CD4-positive, alpha-beta memory T cell (primary cell): Measurements from ENCODE around the gene LRP1-AS. TPM values are rescaled to one million over a fixed set of nuclear protein-coding genes. Genes with fewer than 3 reads are reported as not detected.

Experiments
- CTCF ChIA-PET: fragments of 350-600 bp; sonication (Branson Sonifier 250); formaldehyde crosslinking; loops from one replicate; lab custom pipeline; 2021; ENCODE audit warnings: inconsistent platforms; ENCODE audit not compliant: partially characterized antibody; lab: Charles Lee
- POLR2A ChIA-PET: fragments of 350-600 bp; sonication (Branson Sonifier 250); formaldehyde crosslinking; loops from one replicate; lab custom pipeline; 2021; ENCODE audit not compliant: partially characterized antibody; lab: Charles Lee
- DNase-seq, 5 donors: peaks; one replicate each; pipeline versions ENCODE4 v3.0.0 to v3.0.0-alpha.2; 2020 to 2022; ENCODE audit warnings: mixed read lengths in 1 of 5
- H3K27ac ChIP-seq: one replicate; pipeline ENCODE4 v1.7.0; 2013; ENCODE audit warnings: low read depth, low read length
- H3K27me3 ChIP-seq: 2 replicates; pipeline ENCODE4 v1.7.0; 2013; ENCODE audit warnings: mild to moderate bottlenecking, low read length, moderate library complexity; ENCODE audit not compliant: insufficient read depth
- H3K36me3 ChIP-seq: 2 replicates; pipeline ENCODE4 v1.7.0; 2013; ENCODE audit warnings: mild to moderate bottlenecking, low read length, moderate library complexity; ENCODE audit not compliant: insufficient read depth
- H3K4me1 ChIP-seq: 2 replicates; pipeline ENCODE4 v1.7.0; 2013; ENCODE audit warnings: mild to moderate bottlenecking, low read length, moderate library complexity; ENCODE audit not compliant: insufficient read depth
- H3K4me3 ChIP-seq, 2 donors: one replicate each; pipeline ENCODE4 v1.7.0; 2013; ENCODE audit warnings: low read length in 2 of 2, mild to moderate bottlenecking in 1 of 2
- H3K9me3 ChIP-seq, 2 donors: one replicate each; pipeline ENCODE4 v1.7.0; 2013; ENCODE audit warnings: low read length in 2 of 2, control low read depth in 1 of 2; ENCODE audit not compliant: control insufficient read depth in 1 of 2
- H3K27ac Mint-ChIP-seq, 7 donors: one replicate each; pipeline ENCODE4 v1.8.0; 2020 to 2021; ENCODE audit warnings: mixed read lengths in 7 of 7, mild to moderate bottlenecking in 6 of 7, inconsistent platforms in 3 of 7, moderate library complexity in 3 of 7
- H3K27me3 Mint-ChIP-seq, 2 donors: one replicate each; pipeline ENCODE4 v1.8.0; 2020 to 2021; ENCODE audit warnings: mixed read lengths in 2 of 2
- H3K36me3 Mint-ChIP-seq, 2 donors: one replicate each; pipeline ENCODE4 v1.8.0; 2020 to 2021; ENCODE audit warnings: mixed read lengths in 2 of 2, inconsistent platforms in 1 of 2, mild to moderate bottlenecking in 1 of 2
- H3K4me1 Mint-ChIP-seq, 4 donors: one replicate each; pipeline ENCODE4 v1.8.0; 2020 to 2021; ENCODE audit warnings: mixed read lengths in 4 of 4, mild to moderate bottlenecking in 1 of 4
- H3K4me3 Mint-ChIP-seq, 8 donors: one replicate each; pipeline ENCODE4 v1.8.0; 2020 to 2021; ENCODE audit warnings: mixed read lengths in 8 of 8, mild to moderate bottlenecking in 7 of 8, moderate library complexity in 6 of 8, inconsistent platforms in 3 of 8
- H3K9me3 Mint-ChIP-seq, 8 donors: one replicate each; pipeline ENCODE4 v1.8.0; 2020 to 2021; ENCODE audit warnings: mixed read lengths in 8 of 8, mild to moderate bottlenecking in 5 of 8, inconsistent platforms in 3 of 8, moderate library complexity in 1 of 8
- intact Hi-C: fragments of 100-400 bp; cut with micrococcal nuclease; formaldehyde crosslinking; loops from one replicate; pipeline ENCODE4 v1.15.1; 2023
- polyA plus RNA-seq, 2 donors: library from polyadenylated mRNA; unstranded; fragments of 300-500 nt; fragmentation: Illumina TruSeq; gene quantifications; one replicate each; pipeline ENCODE4 v1.2.3, GENCODE V29; 2021
- total RNA-seq, 2 experiments: library from RNA; stranded (reverse); gene quantifications; one replicate each; pipeline ENCODE4 v1.2.3, GENCODE V29; 2021

LRP1-AS gene
- total and polyA plus RNA-seq, 4 experiments from 2014 or later = not detected

DNA sequence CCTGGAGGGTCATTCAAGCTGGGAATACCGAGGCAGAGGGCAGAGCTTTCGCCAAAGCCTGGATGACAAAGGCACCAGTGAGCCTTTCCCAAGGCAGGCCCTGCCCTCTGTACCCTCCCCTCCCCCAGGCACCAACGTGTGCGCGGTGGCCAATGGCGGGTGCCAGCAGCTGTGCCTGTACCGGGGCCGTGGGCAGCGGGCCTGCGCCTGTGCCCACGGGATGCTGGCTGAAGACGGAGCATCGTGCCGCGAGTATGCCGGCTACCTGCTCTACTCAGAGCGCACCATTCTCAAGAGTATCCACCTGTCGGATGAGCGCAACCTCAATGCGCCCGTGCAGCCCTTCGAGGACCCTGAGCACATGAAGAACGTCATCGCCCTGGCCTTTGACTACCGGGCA lies 38.0 kb upstream of the LRP1-AS start:
- Histone ChIP-seq H3K4me3 (no peak overlapping the region), H3K9me3 (no peaks in the 10 kb centered on the region), H3K27ac (no peak overlapping the region), H3K4me1 (no peaks in the 10 kb centered on the region), H3K27me3 (no peaks in the 10 kb centered on the region), H3K36me3 (no peaks in the 10 kb centered on the region)
- Mint-ChIP-seq H3K4me3 (no peak overlapping the region), H3K9me3 (no peaks in the 10 kb centered on the region), H3K27me3 (peaks cover 0 to 2% of the 10 kb centered on the region in 2 donors), H3K27ac (no peak overlapping the region), H3K36me3 (no peaks in the 10 kb centered on the region), H3K4me1 (peaks cover 2 to 7% (median 5%) of the 10 kb centered on the region in 4 donors)
- peak in 1 of 5 donors; percentile 5 for DNase-seq
- POLR2A ChIA-PET = no interaction called here
- CTCF ChIA-PET = interaction anchor here (1.7 to 11.8 kb wide), 3 partner anchors 10 to 60 kb away, joined by 5 to 207 read pairs (median 49); partner anchors contain the start of gene LRP1
- intact Hi-C loops = no loop called here

DNA sequence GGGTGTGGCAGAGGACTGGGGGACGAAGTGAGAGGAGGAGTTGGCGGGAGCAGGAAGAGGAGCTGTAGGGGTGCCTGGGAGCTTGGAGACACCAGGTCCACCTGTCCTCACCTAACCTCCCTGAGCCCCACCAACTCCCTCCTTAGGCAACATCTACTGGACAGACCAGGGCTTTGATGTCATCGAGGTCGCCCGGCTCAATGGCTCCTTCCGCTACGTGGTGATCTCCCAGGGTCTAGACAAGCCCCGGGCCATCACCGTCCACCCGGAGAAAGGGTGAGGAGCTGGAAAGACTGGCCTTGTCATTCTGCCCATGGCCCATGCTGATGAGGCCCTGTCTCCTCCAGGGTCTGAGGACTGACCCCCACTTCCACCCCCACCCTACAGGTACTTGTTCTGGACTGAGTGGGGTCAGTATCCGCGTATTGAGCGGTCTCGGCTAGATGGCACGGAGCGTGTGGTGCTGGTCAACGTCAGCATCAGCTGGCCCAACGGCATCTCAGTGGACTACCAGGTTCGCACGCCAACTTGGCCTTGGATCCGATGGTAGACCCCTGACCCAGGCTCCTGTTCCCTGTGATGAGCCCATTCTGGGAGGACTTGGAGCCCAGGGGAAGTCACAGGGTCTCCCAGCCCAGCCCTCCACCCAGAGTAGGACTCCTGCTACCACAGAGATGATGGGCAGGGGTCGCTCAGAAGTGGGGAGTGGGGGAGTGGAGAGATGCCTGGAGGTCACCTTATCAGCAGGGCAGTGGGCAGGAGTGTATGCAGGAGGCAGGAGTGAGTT lies 36.7 kb upstream of the LRP1-AS start:
- Histone ChIP-seq H3K9me3 (no peaks in the 10 kb centered on the region), H3K4me1 (no peaks in the 10 kb centered on the region), H3K4me3 (no peak overlapping the region), H3K36me3 (no peaks in the 10 kb centered on the region), H3K27ac (no peak overlapping the region), H3K27me3 (no peaks in the 10 kb centered on the region)
- Mint-ChIP-seq H3K27ac (no peak overlapping the region), H3K4me1 (peaks cover 2 to 7% (median 5%) of the 10 kb centered on the region in 4 donors), H3K4me3 (no peak overlapping the region), H3K9me3 (no peaks in the 10 kb centered on the region), H3K36me3 (no peaks in the 10 kb centered on the region), H3K27me3 (peaks cover 0 to 2% of the 10 kb centered on the region in 2 donors)
- DNase-seq = peak in 1 of 5 donors; percentile 9
- intact Hi-C loops = loop anchor here (1.0 to 5.0 kb wide), 4 partner anchors 60 to 427 kb away; partner anchors contain the start of gene ZBTB39
- ChIA-PET POLR2A (interaction anchor here (1.0 to 2.2 kb wide), 2 partner anchors 60 to 115 kb away, joined by 4 to 11 read pairs; no protein-coding TSS in a partner anchor), CTCF (interaction anchor here (0.8 to 11.8 kb wide), 6 partner anchors 13 to 122 kb away, joined by 3 to 207 read pairs (median 10); partner anchors contain the start of genes LRP1 and STAT6)

GRCh38 chr12:57182918-57183575 lies 35.6 kb upstream of the LRP1-AS start:
- ChIA-PET POLR2A (interaction anchor here (1.0 to 2.2 kb wide), 4 partner anchors 55 to 114 kb away, joined by 4 to 11 read pairs (median 6); partner anchors contain the start of genes LRP1 and STAT6), CTCF (interaction anchor here (0.8 to 11.8 kb wide), 11 partner anchors 11 to 121 kb away, joined by 3 to 207 read pairs (median 8); partner anchors contain the start of genes LRP1 and STAT6)
- H3K4me3 ChIP-seq = no peak overlapping the region
- DNase-seq = peak; percentile 71 to 75 (median 73)
- Mint-ChIP-seq H3K4me1 (peaks cover 2 to 7% (median 5%) of the 10 kb centered on the region in 4 donors), H3K27me3 (peaks cover 0 to 2% of the 10 kb centered on the region in 2 donors), H3K27ac (peak overlapping the region in 1 of 7 donors; percentile 70), H3K9me3 (no peaks in the 10 kb centered on the region), H3K4me3 (no peak overlapping the region), H3K36me3 (no peaks in the 10 kb centered on the region)
- H3K4me1 ChIP-seq = no peaks in the 10 kb centered on the region
- no peaks in the 10 kb centered on the region for H3K9me3 ChIP-seq
- no peaks in the 10 kb centered on the region for H3K36me3 ChIP-seq
- H3K27me3 ChIP-seq = no peaks in the 10 kb centered on the region
- H3K27ac ChIP-seq = no peak overlapping the region
- intact Hi-C loops = loop anchor here (1.0 to 5.0 kb wide), 4 partner anchors 59 to 426 kb away; partner anchors contain the start of gene ZBTB39

DNA sequence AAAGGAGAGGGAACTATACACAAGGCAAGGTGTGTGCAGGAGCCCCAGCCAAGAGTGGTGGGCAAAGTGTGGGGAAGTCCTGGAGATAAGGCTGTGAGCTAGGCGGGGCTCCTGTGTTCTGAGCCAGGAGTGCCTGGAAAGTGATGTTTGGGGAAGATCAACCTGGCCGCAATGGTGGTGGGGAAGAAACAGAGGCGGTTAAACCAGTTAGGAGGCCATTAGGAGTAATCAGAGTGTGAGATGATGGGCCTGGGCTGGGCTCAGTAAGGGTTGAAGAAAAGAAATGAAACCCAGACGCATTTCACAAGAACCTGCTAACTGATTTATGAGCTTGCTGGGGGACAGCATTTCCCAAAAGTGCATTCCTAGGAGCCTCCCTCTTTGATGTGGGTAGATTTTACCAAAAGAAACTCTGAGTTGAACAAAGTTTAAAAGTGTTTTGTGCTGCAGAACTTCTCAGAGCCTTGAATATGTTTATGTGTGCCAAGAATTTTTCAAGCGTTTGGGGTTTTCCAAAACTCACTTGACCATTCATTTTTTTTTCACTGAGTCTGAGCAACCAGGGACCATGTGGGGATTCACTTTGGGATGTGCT lies 34.2 kb upstream of the LRP1-AS start:
- Histone ChIP-seq H3K4me1 (no peaks in the 10 kb centered on the region), H3K4me3 (no peak overlapping the region), H3K36me3 (no peaks in the 10 kb centered on the region), H3K27me3 (no peaks in the 10 kb centered on the region), H3K9me3 (no peaks in the 10 kb centered on the region), H3K27ac (no peak overlapping the region)
- no peak overlapping the region for H3K27ac Mint-ChIP-seq
- H3K27me3 Mint-ChIP-seq = peaks cover 0 to 2% of the 10 kb centered on the region in 2 donors
- peaks cover 2 to 7% (median 5%) of the 10 kb centered on the region in 4 donors for H3K4me1 Mint-ChIP-seq
- no peak overlapping the region for H3K4me3 Mint-ChIP-seq
- no peaks in the 10 kb centered on the region for H3K9me3 Mint-ChIP-seq
- DNase-seq = peak in 1 of 5 donors; percentile 5
- ChIA-PET POLR2A (interaction anchor here (0.6 to 2.2 kb wide), 2 partner anchors 57 to 67 kb away, joined by 3 to 11 read pairs; no protein-coding TSS in a partner anchor), CTCF (interaction anchor here (0.7 to 11.8 kb wide), 10 partner anchors 10 to 338 kb away, joined by 3 to 207 read pairs (median 6); partner anchors contain the start of genes LRP1 and SHMT2)
- intact Hi-C loops = loop anchor here (5.0 kb wide), 1 partner anchor 174 kb away; the partner anchor contains the start of gene ZBTB39
- no peaks in the 10 kb centered on the region for H3K36me3 Mint-ChIP-seq

DNA sequence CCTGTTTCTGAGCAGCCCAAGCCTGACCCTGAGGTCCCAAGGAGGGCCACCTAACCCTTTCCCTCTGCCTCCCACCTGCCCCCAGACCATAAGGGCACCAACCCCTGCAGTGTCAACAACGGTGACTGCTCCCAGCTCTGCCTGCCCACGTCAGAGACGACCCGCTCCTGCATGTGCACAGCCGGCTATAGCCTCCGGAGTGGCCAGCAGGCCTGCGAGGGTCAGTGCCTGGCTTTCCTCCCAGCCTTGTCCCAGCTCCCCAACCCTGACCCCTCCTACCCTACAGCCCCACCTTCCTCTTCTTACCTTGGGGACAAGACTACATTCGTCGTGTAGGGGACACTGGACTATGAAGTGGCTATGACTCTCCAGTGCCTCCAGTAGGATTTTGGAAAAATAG lies 33.7 kb upstream of the LRP1-AS start:
- peaks cover 2 to 10% (median 5%) of the 10 kb centered on the region in 4 donors for H3K4me1 Mint-ChIP-seq
- DNase-seq = peak in 1 of 5 donors; percentile 2
- H3K9me3 Mint-ChIP-seq = no peaks in the 10 kb centered on the region
- ChIA-PET CTCF (interaction anchor here (1.0 to 11.8 kb wide), 7 partner anchors 9 to 112 kb away, joined by 3 to 207 read pairs (median 6); partner anchors contain the start of genes LRP1 and SHMT2), POLR2A (no interaction called here)
- peaks cover 0 to 2% of the 10 kb centered on the region in 2 donors for H3K27me3 Mint-ChIP-seq
- Histone ChIP-seq H3K9me3 (no peaks in the 10 kb centered on the region), H3K4me1 (no peaks in the 10 kb centered on the region), H3K4me3 (no peak overlapping the region), H3K36me3 (no peaks in the 10 kb centered on the region), H3K27ac (no peak overlapping the region), H3K27me3 (no peaks in the 10 kb centered on the region)
- H3K36me3 Mint-ChIP-seq = no peaks in the 10 kb centered on the region
- H3K27ac Mint-ChIP-seq = no peak overlapping the region
- no peak overlapping the region for H3K4me3 Mint-ChIP-seq
- intact Hi-C loops = loop anchor here (5.0 kb wide), 1 partner anchor 174 kb away; the partner anchor contains the start of gene ZBTB39

DNA sequence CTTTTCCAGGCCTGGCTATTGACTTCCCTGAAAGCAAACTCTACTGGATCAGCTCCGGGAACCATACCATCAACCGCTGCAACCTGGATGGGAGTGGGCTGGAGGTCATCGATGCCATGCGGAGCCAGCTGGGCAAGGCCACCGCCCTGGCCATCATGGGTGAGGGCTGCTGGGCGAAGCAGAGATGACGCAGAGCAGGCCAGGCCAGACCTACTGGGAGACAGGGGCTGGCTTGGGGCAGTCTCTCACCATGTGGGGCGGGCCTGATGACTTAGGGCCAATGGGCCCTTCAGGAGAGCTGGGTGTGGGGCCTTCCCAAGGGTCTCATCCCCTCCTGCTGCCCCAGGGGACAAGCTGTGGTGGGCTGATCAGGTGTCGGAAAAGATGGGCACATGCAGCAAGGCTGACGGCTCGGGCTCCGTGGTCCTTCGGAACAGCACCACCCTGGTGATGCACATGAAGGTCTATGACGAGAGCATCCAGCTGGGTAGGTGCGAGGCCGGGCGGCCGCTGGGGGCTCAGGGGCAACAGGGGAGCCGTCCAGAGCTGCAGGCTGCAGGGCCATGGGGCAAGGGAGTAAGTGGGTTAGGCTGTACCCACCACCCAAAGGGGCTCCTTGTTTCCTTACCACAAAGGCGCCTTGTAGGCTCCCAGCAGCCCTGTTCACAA lies 33.0 kb upstream of the LRP1-AS start:
- H3K4me3 Mint-ChIP-seq = no peak overlapping the region
- CTCF ChIA-PET = interaction anchor here (0.9 to 11.8 kb wide), 5 partner anchors 9 to 432 kb away, joined by 3 to 207 read pairs (median 5); partner anchors contain the start of gene LRP1
- Histone ChIP-seq H3K4me3 (no peak overlapping the region), H3K4me1 (no peaks in the 10 kb centered on the region), H3K27ac (no peak overlapping the region), H3K36me3 (no peaks in the 10 kb centered on the region), H3K9me3 (no peaks in the 10 kb centered on the region), H3K27me3 (no peaks in the 10 kb centered on the region)
- intact Hi-C loops = loop anchor here (5.0 kb wide), 1 partner anchor 173 kb away; the partner anchor contains the start of gene ZBTB39
- no peaks in the 10 kb centered on the region for H3K9me3 Mint-ChIP-seq
- peaks cover 0 to 2% of the 10 kb centered on the region in 2 donors for H3K27me3 Mint-ChIP-seq
- POLR2A ChIA-PET = no interaction called here
- peaks cover 2 to 12% (median 5%) of the 10 kb centered on the region in 4 donors for H3K4me1 Mint-ChIP-seq
- peak in 1 of 5 donors; percentile 22 for DNase-seq
- no peak overlapping the region for H3K27ac Mint-ChIP-seq
- H3K36me3 Mint-ChIP-seq = no peaks in the 10 kb centered on the region
